ENCODE results near the gene ZDHHC8.
A peak's percentile ranks its signal among the peaks of the same experiment; 100 is the strongest.

ZDHHC8 gene

DNA sequence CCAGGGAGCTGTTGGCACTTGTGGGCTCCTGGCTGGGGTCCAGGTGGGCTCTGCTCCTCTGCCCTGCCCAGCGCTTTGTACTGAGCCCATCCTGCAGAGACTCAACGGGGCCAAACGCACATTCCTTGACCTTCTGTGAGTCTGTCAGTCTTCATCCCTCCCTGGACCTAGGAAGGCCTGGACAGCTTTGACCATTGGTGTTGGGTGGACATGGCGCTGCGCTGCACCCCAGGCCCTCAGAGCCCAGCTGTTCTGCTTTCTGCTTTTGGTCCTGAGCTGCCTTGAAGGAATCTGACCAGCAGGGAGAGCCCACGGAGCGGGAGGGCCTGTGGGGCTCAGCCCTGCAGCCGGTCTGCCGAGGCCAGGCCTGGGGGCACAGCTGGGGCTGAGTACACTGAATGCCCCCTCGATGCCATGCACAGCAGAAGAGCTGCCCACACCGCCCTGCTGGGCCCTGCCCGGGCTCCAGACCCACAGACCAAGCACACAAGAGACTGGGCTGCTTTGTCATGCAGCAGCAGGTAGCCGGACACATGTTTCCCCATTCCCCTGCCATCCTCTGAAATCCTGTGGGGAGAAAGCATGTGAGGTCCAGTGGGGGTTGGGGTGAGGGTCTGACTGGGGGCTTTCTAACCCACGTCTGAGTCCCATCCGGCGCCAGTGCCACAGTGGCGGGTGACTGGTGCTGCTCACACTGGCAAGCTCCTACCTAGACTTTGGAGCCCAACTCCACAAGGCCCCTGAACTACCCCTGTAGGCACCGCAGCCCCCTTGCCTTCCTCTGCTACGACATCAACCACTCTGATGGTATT, 43.4 kb downstream of the ZDHHC8 start:
- peak; percentile 3 for DNase-seq (ENCODE audit: low read depth)
- TF ChIP-seq, protein P1, sequence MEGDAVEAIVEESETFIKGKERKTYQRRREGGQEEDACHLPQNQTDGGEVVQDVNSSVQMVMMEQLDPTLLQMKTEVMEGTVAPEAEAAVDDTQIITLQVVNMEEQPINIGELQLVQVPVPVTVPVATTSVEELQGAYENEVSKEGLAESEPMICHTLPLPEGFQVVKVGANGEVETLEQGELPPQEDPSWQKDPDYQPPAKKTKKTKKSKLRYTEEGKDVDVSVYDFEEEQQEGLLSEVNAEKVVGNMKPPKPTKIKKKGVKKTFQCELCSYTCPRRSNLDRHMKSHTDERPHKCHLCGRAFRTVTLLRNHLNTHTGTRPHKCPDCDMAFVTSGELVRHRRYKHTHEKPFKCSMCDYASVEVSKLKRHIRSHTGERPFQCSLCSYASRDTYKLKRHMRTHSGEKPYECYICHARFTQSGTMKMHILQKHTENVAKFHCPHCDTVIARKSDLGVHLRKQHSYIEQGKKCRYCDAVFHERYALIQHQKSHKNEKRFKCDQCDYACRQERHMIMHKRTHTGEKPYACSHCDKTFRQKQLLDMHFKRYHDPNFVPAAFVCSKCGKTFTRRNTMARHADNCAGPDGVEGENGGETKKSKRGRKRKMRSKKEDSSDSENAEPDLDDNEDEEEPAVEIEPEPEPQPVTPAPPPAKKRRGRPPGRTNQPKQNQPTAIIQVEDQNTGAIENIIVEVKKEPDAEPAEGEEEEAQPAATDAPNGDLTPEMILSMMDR (conservative IDR thresholded peaks at IDR 0.05; ENCODE audit: control insufficient read depth, insufficient read depth, low read depth, low read length), result peak; percentile 21
- no peak overlapping the region for H3K4me3 ChIP-seq (ENCODE audit: control insufficient read depth, low read depth, low read length)

DNA sequence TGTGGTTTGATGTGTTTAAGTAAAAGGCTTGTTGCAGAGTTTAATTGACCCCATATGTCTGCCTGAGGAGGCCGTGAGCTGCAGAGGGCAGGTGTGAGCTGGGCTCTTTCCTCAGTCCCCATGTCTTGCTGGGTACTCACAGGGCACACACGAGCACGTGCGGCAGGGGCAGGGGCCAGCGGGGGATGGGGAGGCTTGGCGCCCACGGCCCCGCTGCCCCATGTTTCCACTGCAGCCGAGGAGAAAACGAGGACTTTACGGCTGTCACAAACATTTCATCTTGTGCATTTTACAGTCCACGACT, 43.9 kb downstream of the ZDHHC8 start:
- DNase-seq (ENCODE audit: low read depth), result peak; percentile 15
- TF ChIP-seq, protein P1 (conservative IDR thresholded peaks at IDR 0.05; ENCODE audit: control insufficient read depth, insufficient read depth, low read depth, low read length), result no peak
- H3K4me3 ChIP-seq (ENCODE audit: control insufficient read depth, low read depth, low read length), result no peak overlapping the region

DNA sequence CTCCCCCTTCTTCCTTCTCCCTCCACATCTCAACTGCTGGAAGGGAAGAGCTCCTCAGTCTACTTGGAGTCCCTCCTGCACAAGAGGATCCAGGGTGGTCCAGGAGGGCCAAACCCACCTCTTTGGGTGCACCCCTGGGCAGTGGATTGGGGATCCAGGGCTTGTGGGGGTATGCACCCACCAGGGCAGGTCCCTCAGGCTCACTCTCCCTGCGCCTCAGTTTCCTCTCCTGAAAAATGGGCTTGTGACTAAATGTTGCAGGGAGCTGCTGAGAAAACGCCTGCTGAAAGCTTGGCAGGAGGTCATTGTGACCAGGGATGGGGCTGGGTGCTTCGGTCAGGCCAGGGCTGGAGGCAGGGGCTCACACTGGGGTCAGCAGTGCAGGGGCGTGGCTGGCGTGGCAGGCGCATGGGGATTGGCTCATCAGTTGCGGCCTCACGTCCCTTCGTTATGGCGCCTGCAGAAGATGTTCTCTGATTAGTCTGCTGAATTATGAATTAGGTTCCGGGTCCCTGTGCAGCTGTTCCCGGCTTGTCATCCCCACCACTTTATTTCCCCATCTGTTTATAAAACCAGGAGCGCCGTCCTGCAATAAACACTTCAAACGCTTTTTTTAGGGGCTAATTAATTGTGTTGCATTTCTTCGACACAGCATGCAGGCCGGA, 44.9 kb downstream of the ZDHHC8 start:
- DNase-seq (ENCODE audit: low read depth), result no peak
- TF ChIP-seq, protein P1 (conservative IDR thresholded peaks at IDR 0.05; ENCODE audit: control insufficient read depth, insufficient read depth, low read depth, low read length), result no peak
- no peak overlapping the region for H3K4me3 ChIP-seq (ENCODE audit: control insufficient read depth, low read depth, low read length)

DNA sequence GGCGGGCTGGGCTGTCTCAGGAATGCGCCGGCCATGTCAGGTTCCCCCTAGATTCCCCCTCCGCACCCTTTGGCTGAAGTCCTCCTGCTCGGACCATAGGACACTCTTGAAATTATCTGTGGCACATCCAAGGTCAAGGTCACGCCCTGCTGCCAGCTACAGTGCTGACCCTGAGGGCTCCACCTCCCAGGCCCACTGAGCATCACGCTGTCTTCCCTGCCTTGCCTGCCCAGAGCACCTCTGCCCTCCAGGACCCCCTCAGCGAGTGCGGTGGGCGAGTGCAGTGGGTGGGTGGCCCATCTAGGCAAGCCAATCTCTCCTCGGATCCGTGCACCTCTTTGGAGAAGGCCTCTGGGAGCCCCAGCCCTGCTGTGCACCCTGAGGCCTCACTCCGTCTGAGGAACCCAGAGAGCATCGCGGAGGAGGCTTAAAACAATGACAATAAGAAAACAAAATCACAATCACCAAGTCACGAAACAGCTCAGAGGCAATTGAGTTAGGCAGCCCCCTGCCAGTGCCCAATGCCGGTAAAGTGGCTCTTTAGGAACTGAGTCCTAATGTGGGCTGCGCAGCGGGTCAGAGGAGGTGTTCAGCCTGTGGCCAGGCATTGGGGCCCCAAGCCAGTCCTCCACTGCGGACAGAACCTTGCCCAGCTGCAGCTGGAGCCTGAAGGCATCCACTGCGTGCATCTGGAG, 45.8 kb downstream of the ZDHHC8 start:
- no peak overlapping the region for H3K4me3 ChIP-seq (ENCODE audit: control insufficient read depth, low read depth, low read length)
- DNase-seq (ENCODE audit: low read depth), result no peak
- TF ChIP-seq, protein P1 (conservative IDR thresholded peaks at IDR 0.05; ENCODE audit: control insufficient read depth, insufficient read depth, low read depth, low read length), result no peak

DNA sequence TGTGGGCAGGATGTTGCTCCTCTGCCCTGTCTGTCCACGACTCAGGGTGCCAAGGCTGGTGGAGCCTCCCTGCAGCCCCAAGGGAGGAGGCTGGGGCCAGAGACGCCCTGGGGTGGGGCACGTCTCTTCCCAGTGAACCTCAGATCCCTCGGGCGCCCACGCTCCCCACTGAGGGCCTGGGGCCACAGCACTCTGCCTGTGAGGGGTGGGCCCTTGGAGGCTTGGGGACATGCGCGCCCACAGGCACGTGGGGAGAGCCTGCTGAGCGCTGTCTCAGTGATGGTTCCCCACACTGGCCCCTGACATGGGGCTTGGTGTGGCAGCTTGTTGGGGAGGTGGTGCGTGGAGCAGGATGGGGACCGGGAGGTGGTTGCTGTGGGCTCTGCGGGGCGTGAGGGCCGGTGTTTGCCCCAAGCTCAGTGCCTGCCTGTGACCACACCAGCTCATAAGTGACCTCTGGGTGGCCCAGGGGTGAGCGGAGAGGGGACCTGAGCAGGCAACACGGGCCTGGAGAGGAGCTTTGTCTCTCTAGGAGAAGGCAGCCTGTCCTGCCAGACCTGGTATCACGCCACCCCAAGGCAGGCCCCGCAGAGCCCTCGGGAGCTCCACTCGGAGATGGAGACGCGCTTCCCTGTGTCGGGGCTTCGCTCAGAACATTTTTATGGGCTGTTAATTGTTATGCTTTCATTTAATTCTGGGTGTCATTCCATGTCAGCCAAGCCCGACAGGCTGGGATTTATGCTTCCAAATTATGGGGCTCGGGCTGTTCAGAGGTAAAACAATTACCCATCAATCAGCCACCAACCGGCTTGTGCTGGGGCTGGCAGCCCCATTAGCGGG, 46.7 kb downstream of the ZDHHC8 start:
- TF ChIP-seq, protein P1 (conservative IDR thresholded peaks at IDR 0.05; ENCODE audit: control insufficient read depth, insufficient read depth, low read depth, low read length), result no peak
- no peak for DNase-seq (ENCODE audit: low read depth)
- no peak overlapping the region for H3K4me3 ChIP-seq (ENCODE audit: control insufficient read depth, low read depth, low read length)

DNA sequence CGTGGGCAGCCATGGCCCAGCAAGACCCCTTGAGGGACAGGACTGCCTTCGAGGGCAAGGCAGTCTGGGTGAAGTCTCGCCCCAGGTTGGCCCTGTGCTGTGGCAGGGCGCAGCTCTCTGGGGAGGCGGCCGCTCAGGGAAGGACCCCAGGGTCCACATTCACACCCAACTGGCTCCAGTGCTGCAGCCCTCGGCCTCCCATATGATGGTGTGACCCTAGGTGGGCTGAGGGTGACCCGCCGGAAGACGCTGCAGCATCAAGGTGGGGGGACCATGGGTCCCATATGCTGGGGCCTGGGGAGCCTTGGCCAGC, 47.3 kb downstream of the ZDHHC8 start:
- TF ChIP-seq, protein P1 (conservative IDR thresholded peaks at IDR 0.05; ENCODE audit: control insufficient read depth, insufficient read depth, low read depth, low read length), result no peak
- H3K4me3 ChIP-seq (ENCODE audit: control insufficient read depth, low read depth, low read length), result no peak overlapping the region
- no peak for DNase-seq (ENCODE audit: low read depth)
